GM21737 (cell line): ENCODE data around the gene LRP1B.
"Not testable (repeated sequence)": the region's sequence is repeated elsewhere in the genome, so short reads cannot be mapped to it uniquely, and the experiment has no call there.

Experiments used
- ATAC-seq: cut with Tn5 transposase; IDR thresholded peaks from one replicate; pipeline ENCODE4 v1.9.1; 2021; ENCODE audit warnings: mild to moderate bottlenecking, moderate library complexity; ENCODE audit not compliant: unreplicated experiment

Gene LRP1B

DNA sequence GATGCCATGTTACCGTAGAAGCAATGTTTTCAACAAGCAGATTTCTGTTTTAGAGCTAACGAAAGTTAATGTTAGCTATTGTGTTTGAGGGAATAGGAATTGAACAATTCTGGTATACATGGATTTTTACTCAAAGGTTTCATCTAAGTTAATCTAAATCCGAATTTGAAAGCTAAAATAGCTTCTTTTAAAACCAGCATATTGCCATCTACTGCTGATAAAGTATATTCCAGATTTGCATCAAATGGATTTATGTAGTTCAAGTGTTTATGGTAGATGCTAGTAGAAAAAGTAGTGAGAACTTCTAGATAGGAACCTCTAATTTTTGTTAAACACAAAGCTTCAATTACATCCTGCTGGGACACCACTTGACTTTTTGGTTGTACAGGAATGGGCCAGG, 1781.1 kb downstream of the LRP1B start:
- no peak for ATAC-seq

GRCh38 chr2:140348826-140349225, 1782.0 kb downstream of the LRP1B start:
- ATAC-seq, result no peak

DNA sequence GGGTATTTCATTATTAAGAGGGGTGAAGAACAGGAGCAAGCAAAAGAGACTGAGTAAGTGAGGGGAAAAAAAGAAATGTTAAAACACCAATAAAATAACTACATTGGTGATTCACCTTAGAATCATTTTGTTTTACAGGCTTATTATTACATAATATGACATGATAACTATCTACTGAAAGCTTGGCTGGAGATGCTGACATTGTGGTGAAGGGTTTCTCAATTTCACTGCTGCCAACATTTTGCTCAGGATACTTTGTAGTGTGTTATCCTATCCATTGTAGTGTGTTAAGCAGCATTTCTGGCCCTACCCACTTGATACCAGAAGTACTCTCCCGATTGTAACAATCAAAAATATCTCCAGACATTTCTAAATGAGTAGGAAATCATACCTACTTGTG, 1786.0 kb downstream of the LRP1B start:
- ATAC-seq, result no peak

GRCh38 chr2:140344266-140344665, 1786.5 kb downstream of the LRP1B start:
- not testable (repeated sequence) for ATAC-seq

DNA sequence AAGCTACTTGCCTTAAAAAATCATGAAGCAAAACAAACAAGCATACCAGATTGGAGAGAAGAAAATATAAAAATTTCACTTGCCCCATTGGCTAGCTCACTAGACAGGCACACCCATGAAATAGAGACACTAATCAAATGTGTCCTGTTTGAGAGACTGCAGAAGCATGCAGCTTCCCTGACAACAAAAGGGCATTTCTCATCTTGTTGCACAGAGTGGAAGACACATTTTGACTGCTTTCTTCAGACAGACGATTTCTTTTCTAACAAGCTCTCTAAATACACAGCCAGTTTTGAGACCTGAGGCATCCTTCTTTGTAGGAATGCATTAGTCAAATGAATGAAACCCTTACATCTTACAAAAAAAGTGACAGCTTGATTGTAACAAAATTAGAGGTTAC, 1792.0 kb downstream of the LRP1B start:
- no peak for ATAC-seq

DNA sequence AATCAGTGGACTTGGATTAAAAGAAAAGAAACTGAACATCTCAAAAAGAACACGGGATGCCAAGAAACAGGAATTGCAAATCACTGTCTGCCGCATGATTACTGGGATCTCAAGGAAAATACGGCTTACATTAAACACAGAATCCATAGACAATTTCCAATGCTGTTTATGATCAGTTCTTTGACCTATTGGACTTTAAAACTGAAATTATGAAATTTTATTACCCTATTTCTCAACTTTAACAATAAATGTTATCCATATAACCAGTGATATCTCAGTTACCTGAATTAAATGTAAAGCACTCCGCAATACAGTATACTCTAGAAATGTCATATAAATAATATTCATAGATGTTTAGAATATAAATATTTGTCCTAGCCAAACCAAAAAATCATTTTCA, 1793.8 kb downstream of the LRP1B start:
- no peak for ATAC-seq

DNA sequence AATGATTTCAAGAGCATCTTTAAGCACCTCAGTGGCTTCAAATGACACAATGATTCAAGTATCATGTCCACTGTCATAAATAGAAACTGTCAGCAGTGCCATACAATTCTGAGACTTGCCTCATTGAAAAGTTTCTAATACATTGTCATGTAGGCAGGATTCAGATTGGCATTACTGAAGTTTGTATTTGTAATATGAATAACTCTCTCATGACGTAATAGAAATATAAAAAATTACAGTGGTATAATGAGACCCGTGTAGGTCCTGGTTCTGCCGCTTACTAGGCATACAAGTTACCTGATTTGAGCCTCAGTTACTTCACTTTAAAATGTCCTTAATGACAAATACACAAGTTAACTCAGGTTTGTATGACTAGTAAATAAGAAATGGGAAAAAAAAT, 1814.5 kb downstream of the LRP1B start:
- no peak for ATAC-seq

DNA sequence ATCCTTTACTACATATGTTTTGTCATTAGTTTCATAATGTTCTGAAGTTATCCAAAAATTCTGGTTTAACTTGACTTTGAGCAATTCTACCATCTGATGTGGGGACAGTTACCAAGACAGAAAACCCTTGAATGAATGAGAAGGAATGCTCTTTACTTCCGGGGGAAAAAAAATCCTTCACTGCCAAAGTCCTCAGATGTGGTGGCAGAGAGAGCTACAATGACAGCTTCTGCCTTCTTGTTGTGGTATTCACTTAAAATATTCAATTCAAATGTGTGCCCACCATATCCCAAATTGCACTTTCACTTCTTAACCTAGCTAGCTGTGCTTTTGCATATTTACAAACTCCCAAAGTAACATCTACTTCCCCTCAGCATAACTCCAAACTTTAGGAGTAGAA, 1818.9 kb downstream of the LRP1B start:
- ATAC-seq, result no peak

DNA sequence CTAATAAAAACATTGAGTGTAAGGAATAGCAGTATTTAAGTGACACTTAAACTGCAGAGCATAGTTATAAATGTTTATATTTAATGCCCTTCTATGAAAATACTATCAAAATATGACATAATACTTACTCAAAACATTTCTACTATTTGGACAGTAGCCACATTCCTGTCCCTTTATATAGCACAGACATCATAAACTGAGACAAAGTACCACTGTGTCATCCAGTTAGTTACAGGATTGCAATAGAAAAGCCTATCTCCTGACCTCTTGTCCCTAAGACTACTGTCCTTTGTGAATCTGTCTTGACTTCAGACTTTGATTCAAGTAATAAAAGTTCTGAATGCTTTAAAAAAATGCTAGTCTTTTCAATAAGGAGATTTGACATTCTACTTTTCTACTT, 1822.1 kb downstream of the LRP1B start:
- ATAC-seq, result no peak

DNA sequence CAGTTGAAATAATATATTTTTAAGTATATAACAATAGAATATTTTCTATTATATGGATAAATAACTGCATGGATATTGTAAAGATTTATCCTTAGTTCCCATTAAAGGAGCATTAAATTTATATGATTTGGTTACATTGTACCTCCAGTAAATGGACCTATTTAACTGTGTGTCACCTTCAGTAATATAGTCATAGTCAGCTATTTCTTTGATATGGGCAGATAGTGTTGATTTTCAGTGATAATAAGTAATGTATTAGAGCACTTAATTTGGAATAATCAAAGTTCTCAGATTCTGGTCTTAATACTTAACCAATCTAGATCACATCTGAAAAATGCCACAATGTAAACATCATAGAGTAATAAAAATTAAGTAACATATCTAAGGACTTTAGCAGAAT, 1823.3 kb downstream of the LRP1B start:
- no peak for ATAC-seq

- no peak for ATAC-seq
These were observed 1835.0 kb downstream of the LRP1B start for GRCh38 chr2:140295767-140296166.

GRCh38 chr2:140288726-140289125, 1842.1 kb downstream of the LRP1B start:
- no peak for ATAC-seq

GRCh38 chr2:140288213-140288612, 1842.6 kb downstream of the LRP1B start:
- no peak for ATAC-seq

- ATAC-seq, result no peak
These were observed 1844.4 kb downstream of the LRP1B start for GRCh38 chr2:140286377-140286776.

GRCh38 chr2:140277344-140277743, 1853.5 kb downstream of the LRP1B start:
- ATAC-seq, result not testable (repeated sequence)

- ATAC-seq, result no peak
These were observed 1854.2 kb downstream of the LRP1B start for GRCh38 chr2:140276661-140277060.

DNA sequence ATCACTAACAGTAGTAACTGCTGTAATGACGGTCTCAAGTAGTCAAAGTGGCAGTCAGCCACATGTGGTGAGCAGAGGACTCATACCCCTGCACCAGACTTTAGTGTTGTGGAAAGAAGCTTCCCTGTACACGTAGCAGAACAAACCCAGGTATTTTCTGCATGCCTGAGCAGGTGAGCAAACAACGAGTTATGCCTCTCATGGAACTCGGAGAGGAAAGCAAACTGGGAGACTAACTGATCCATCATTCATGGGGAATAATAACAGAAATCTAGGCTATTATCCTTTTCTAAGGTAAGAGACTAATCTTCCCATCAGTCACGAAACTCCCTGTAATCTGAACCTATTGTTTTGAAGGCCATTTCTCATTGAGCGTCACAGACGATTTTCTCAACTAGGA, 1855.4 kb downstream of the LRP1B start:
- ATAC-seq, result no peak

DNA sequence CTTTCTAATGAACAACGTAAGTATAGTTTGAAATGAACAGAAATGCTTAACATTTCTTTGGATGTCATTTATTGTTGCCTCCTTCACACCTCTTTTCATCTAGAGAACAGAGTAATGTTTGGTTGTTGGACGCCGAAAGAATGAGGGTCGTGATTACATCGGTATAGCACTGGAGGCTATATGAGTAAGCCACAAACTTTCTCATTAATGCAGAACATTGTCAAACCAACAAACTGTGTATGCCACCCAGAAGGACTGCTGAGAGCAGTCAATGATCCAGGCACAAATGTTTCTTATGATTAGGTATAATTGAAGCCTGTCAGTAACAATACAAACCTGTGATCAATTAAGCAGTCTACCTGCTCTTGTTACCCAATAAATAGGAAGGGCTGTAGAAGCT, 1855.9 kb downstream of the LRP1B start:
- no peak for ATAC-seq

- no peak for ATAC-seq
These were observed 1856.9 kb downstream of the LRP1B start for GRCh38 chr2:140273958-140274357.

- no peak for ATAC-seq
These were observed 1857.4 kb downstream of the LRP1B start for GRCh38 chr2:140273408-140273807.

DNA sequence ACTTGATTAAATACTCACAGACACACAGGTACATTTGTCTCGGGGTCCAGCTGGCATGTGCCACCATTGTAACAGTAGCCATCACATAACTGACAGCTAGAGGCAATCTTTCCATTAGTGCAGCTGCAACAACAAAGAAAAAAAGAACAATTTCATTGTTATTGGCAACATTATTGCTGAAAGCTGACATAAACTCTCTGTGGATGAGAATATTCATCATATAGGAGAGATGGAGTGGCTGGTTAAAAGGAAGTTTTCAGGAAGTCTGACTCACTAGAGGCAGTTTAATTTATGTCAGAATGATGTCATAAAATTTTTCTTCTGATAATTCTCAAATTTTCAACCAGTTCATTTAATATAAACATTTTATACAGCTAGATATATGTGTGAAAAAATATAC, 1860.6 kb downstream of the LRP1B start:
- ATAC-seq, result no peak

DNA sequence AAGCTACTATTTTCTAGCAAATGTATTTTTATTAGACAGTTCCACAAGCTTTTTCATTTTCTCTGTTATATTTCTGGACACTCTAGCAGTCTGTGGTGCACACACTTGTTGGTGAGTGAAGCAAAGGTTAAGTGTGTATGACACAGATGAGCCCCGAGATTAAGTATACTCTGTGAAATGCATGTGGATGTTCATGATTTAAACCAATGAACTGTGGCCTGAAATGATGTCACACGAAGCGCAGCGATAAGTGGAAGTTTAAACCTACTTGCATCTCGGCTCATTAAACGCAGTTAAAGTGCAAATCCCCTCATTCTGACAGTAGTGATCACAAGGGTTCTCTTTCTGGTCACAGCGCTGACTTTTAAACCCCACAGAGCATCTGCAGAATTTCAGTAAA, 1861.8 kb downstream of the LRP1B start:
- no peak for ATAC-seq

DNA sequence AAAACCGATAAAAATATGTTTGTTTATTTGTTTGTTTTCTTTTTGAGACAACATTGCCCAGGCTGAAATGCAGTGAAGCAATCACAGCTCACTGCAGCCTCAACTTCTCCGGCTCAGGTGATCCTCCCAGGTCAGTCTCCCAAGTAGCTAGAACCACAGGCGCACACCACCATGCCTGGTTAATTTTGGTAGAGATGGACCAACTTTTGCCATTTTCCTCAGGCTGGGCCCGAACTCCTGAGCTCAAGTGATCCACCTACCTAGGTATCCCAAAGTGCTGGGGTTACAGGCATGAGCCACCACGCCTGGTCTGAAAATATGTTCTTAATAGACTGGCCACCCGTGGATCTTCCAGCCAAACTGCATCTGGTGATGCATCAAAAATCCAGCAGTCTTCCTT, 1867.9 kb downstream of the LRP1B start:
- ATAC-seq, result no peak
